Measurements from ENCODE around the gene PPP3R1. TPM values are rescaled to one million over a fixed set of nuclear protein-coding genes. Genes with fewer than 3 reads are reported as not detected.
"Not testable (repeated sequence)": the region's sequence is repeated elsewhere in the genome, so short reads cannot be mapped to it uniquely, and the experiment has no call there.

The PPP3R1 gene
- total and polyA plus RNA-seq, 5 donors from 2014 or later = 2.8 to 68.2 (median 4.9) TPM

- no peaks in the 10 kb centered on the region for H3K27me3 ChIP-seq (ENCODE audit: control insufficient read depth, insufficient read depth, low read length)
- H3K27ac ChIP-seq (ENCODE audit: insufficient read depth, low read length, poor library complexity, severe bottlenecking) = no peak overlapping the region
- H3K9me3 Mint-ChIP-seq = no peaks in the 10 kb centered on the region
- peaks cover 43% of the 10 kb centered on the region for H3K36me3 ChIP-seq (ENCODE audit: control insufficient read depth, insufficient read depth, low read length)
- no peak overlapping the region for H3K4me3 ChIP-seq (ENCODE audit: low read depth, low read length)
- H3K36me3 Mint-ChIP-seq = peaks cover 31% of the 10 kb centered on the region
- peak overlapping the region in 2 of 4 donors; percentile 1 to 63 for H3K4me3 Mint-ChIP-seq
- H3K4me1 Mint-ChIP-seq = peaks cover 27 to 42% (median 36%) of the 10 kb centered on the region in 4 donors
- H3K4me1 ChIP-seq (ENCODE audit: control insufficient read depth, insufficient read depth, low read length, poor library complexity, severe bottlenecking) = peaks cover 18% of the 10 kb centered on the region
- DNase-seq (peak; percentile 45 to 76 (median 52)), ATAC-seq (ENCODE audit: low read depth in 2 of 2) (no peak)
- H3K27ac Mint-ChIP-seq = peak overlapping the region; percentile 48 to 82 (median 72)
- no peaks in the 10 kb centered on the region for H3K9me3 ChIP-seq (ENCODE audit: control insufficient read depth in 2 of 2, low read length in 2 of 2)
- no peaks in the 10 kb centered on the region for H3K27me3 Mint-ChIP-seq
These were observed 66.7 kb downstream of the PPP3R1 start for GRCh38 chr2:68185541-68186164.

- H3K27me3 Mint-ChIP-seq = no peaks in the 10 kb centered on the region
- peaks cover under 1% of the 10 kb centered on the region for H3K4me1 ChIP-seq (ENCODE audit: control insufficient read depth, insufficient read depth, low read length, poor library complexity, severe bottlenecking)
- peaks cover 19 to 32% (median 26%) of the 10 kb centered on the region in 4 donors for H3K4me1 Mint-ChIP-seq
- H3K36me3 ChIP-seq (ENCODE audit: control insufficient read depth, insufficient read depth, low read length) = peaks cover 58% of the 10 kb centered on the region
- H3K27ac ChIP-seq (ENCODE audit: insufficient read depth, low read length, poor library complexity, severe bottlenecking) = peak overlapping the region; percentile 34
- no peaks in the 10 kb centered on the region for H3K9me3 Mint-ChIP-seq
- no peaks in the 10 kb centered on the region for H3K9me3 ChIP-seq (ENCODE audit: control insufficient read depth in 2 of 2, low read length in 2 of 2)
- ATAC-seq (ENCODE audit: low read depth in 2 of 2) = no peak
- H3K27me3 ChIP-seq (ENCODE audit: control insufficient read depth, insufficient read depth, low read length) = no peaks in the 10 kb centered on the region
- peaks cover 36% of the 10 kb centered on the region for H3K36me3 Mint-ChIP-seq
- H3K27ac Mint-ChIP-seq = peak overlapping the region; percentile 48 to 64 (median 62)
- H3K4me3 ChIP-seq (ENCODE audit: low read depth, low read length) = no peak overlapping the region
- no peak overlapping the region for H3K4me3 Mint-ChIP-seq
- no peak for DNase-seq
These were observed 69.4 kb downstream of the PPP3R1 start for GRCh38 chr2:68182902-68183301.

- no peaks in the 10 kb centered on the region for H3K4me1 ChIP-seq (ENCODE audit: control insufficient read depth, insufficient read depth, low read length, poor library complexity, severe bottlenecking)
- Mint-ChIP-seq H3K9me3 (no peaks in the 10 kb centered on the region), H3K4me3 (no peak overlapping the region), H3K27me3 (no peaks in the 10 kb centered on the region), H3K27ac (no peak overlapping the region), H3K36me3 (peaks cover 23% of the 10 kb centered on the region), H3K4me1 (peaks cover 5 to 21% (median 16%) of the 10 kb centered on the region in 4 donors)
- DNase-seq (no peak), ATAC-seq (ENCODE audit: low read depth in 2 of 2) (no peak)
- H3K36me3 ChIP-seq (ENCODE audit: control insufficient read depth, insufficient read depth, low read length) = peaks cover 57% of the 10 kb centered on the region
- H3K9me3 ChIP-seq (ENCODE audit: control insufficient read depth in 2 of 2, low read length in 2 of 2) = no peaks in the 10 kb centered on the region
- H3K27me3 ChIP-seq (ENCODE audit: control insufficient read depth, insufficient read depth, low read length) = no peaks in the 10 kb centered on the region
- no peak overlapping the region for H3K27ac ChIP-seq (ENCODE audit: insufficient read depth, low read length, poor library complexity, severe bottlenecking)
- no peak overlapping the region for H3K4me3 ChIP-seq (ENCODE audit: low read depth, low read length)
These were observed 73.2 kb downstream of the PPP3R1 start for GRCh38 chr2:68178954-68179627.

- H3K27ac Mint-ChIP-seq = peak overlapping the region in 2 of 3 donors; percentile 27 to 88
- Histone ChIP-seq H3K27ac (ENCODE audit: insufficient read depth, low read length, poor library complexity, severe bottlenecking) (no peak overlapping the region), H3K4me1 (ENCODE audit: control insufficient read depth, insufficient read depth, low read length, poor library complexity, severe bottlenecking) (no peaks in the 10 kb centered on the region), H3K4me3 (ENCODE audit: low read depth, low read length) (no peak overlapping the region), H3K9me3 (ENCODE audit: control insufficient read depth in 2 of 2, low read length in 2 of 2) (no peaks in the 10 kb centered on the region), H3K27me3 (ENCODE audit: control insufficient read depth, insufficient read depth, low read length) (no peaks in the 10 kb centered on the region), H3K36me3 (ENCODE audit: control insufficient read depth, insufficient read depth, low read length) (peaks cover 56% of the 10 kb centered on the region)
- no peak overlapping the region for H3K4me3 Mint-ChIP-seq
- H3K9me3 Mint-ChIP-seq = no peaks in the 10 kb centered on the region
- no peak for DNase-seq
- peaks cover 5 to 21% (median 18%) of the 10 kb centered on the region in 4 donors for H3K4me1 Mint-ChIP-seq
- ATAC-seq (ENCODE audit: low read depth in 2 of 2) = no peak
- H3K27me3 Mint-ChIP-seq = no peaks in the 10 kb centered on the region
- peaks cover 23% of the 10 kb centered on the region for H3K36me3 Mint-ChIP-seq
These were observed 73.9 kb downstream of the PPP3R1 start for GRCh38 chr2:68178432-68178831.

GRCh38 chr2:68177541-68177940 is 74.8 kb downstream of the PPP3R1 start:
- H3K4me3 Mint-ChIP-seq = no peak overlapping the region
- H3K4me1 Mint-ChIP-seq = peaks cover 5 to 20% (median 17%) of the 10 kb centered on the region in 4 donors
- peak overlapping the region in 1 of 3 donors; percentile 77 for H3K27ac Mint-ChIP-seq
- H3K27me3 ChIP-seq (ENCODE audit: control insufficient read depth, insufficient read depth, low read length) = no peaks in the 10 kb centered on the region
- no peaks in the 10 kb centered on the region for H3K9me3 ChIP-seq (ENCODE audit: control insufficient read depth in 2 of 2, low read length in 2 of 2)
- DNase-seq = no peak
- no peak overlapping the region for H3K4me3 ChIP-seq (ENCODE audit: low read depth, low read length)
- no peaks in the 10 kb centered on the region for H3K4me1 ChIP-seq (ENCODE audit: control insufficient read depth, insufficient read depth, low read length, poor library complexity, severe bottlenecking)
- no peak for ATAC-seq (ENCODE audit: low read depth in 2 of 2)
- H3K27me3 Mint-ChIP-seq = no peaks in the 10 kb centered on the region
- peaks cover 22% of the 10 kb centered on the region for H3K36me3 Mint-ChIP-seq
- H3K27ac ChIP-seq (ENCODE audit: insufficient read depth, low read length, poor library complexity, severe bottlenecking) = no peak overlapping the region
- H3K36me3 ChIP-seq (ENCODE audit: control insufficient read depth, insufficient read depth, low read length) = peaks cover 56% of the 10 kb centered on the region
- H3K9me3 Mint-ChIP-seq = no peaks in the 10 kb centered on the region

DNA sequence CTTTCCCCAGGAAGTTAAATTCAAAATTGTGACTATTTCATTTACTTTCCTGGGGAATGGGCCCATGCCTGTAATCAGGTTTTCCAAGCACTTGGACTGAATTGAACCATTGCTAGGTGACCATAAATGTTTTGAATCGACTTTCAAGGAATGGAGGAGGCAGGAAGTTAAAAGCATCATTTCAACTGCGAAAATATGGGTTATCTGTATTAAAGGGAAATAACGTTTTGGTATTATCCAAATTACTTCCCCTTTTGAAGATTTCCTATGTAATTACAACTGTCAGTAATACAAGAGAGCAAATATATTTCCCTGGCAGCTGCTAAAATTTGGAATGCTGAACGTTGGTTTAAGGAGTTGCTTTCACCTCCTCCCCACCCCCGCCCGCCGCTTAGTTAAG is 75.7 kb downstream of the PPP3R1 start:
- no peaks in the 10 kb centered on the region for H3K4me1 ChIP-seq (ENCODE audit: control insufficient read depth, insufficient read depth, low read length, poor library complexity, severe bottlenecking)
- peaks cover 3 to 19% (median 16%) of the 10 kb centered on the region in 4 donors for H3K4me1 Mint-ChIP-seq
- peaks cover 16% of the 10 kb centered on the region for H3K36me3 Mint-ChIP-seq
- H3K9me3 ChIP-seq (ENCODE audit: control insufficient read depth in 2 of 2, low read length in 2 of 2) = no peaks in the 10 kb centered on the region
- DNase-seq (no peak), ATAC-seq (ENCODE audit: low read depth in 2 of 2) (no peak)
- H3K27me3 Mint-ChIP-seq = no peaks in the 10 kb centered on the region
- no peak overlapping the region for H3K27ac Mint-ChIP-seq
- no peak overlapping the region for H3K4me3 ChIP-seq (ENCODE audit: low read depth, low read length)
- H3K36me3 ChIP-seq (ENCODE audit: control insufficient read depth, insufficient read depth, low read length) = peaks cover 54% of the 10 kb centered on the region
- no peaks in the 10 kb centered on the region for H3K27me3 ChIP-seq (ENCODE audit: control insufficient read depth, insufficient read depth, low read length)
- H3K9me3 Mint-ChIP-seq = no peaks in the 10 kb centered on the region
- no peak overlapping the region for H3K27ac ChIP-seq (ENCODE audit: insufficient read depth, low read length, poor library complexity, severe bottlenecking)
- H3K4me3 Mint-ChIP-seq = no peak overlapping the region

DNA sequence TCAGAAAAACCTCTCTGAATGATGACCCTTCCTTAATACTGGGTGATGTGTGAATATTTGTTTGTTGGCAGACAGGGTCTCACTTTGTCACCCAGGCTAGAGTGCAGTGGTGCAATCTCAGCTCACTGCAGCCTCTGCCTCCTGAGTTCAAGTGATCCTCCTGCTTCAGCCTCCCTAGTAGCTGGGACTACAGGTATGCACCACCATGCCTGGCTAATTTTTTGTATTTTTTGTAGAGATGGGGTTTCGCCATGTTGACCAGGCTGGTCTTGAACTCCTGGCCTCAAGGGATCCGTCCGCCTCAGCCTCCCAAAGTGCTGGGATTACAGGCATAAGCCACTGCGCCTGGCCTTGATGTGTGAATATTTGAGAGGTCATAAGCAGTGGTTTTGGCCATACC is 77.1 kb downstream of the PPP3R1 start:
- H3K27ac Mint-ChIP-seq; H3K27ac ChIP-seq (ENCODE audit: insufficient read depth, low read length, poor library complexity, severe bottlenecking); H3K4me1 ChIP-seq (ENCODE audit: control insufficient read depth, insufficient read depth, low read length, poor library complexity, severe bottlenecking); H3K9me3 Mint-ChIP-seq; H3K4me3 ChIP-seq (ENCODE audit: low read depth, low read length); H3K4me3 Mint-ChIP-seq; DNase-seq; H3K27me3 ChIP-seq (ENCODE audit: control insufficient read depth, insufficient read depth, low read length); H3K27me3 Mint-ChIP-seq; H3K9me3 ChIP-seq (ENCODE audit: control insufficient read depth in 2 of 2, low read length in 2 of 2); ATAC-seq (ENCODE audit: low read depth in 2 of 2): not testable (repeated sequence)
- H3K36me3 ChIP-seq (ENCODE audit: control insufficient read depth, insufficient read depth, low read length) = peaks cover 46% of the 10 kb centered on the region
- Mint-ChIP-seq H3K36me3 (peaks cover 13% of the 10 kb centered on the region), H3K4me1 (peaks cover 0 to 16% (median 14%) of the 10 kb centered on the region in 4 donors)

Measured in CD4-positive, CD25-positive, alpha-beta regulatory T cell (primary cell).